ENCODE measurements around the gene SELENOF.
"Not testable (repeated sequence)": the region's sequence is repeated elsewhere in the genome, so short reads cannot be mapped to it uniquely, and the experiment has no call there.

DNA sequence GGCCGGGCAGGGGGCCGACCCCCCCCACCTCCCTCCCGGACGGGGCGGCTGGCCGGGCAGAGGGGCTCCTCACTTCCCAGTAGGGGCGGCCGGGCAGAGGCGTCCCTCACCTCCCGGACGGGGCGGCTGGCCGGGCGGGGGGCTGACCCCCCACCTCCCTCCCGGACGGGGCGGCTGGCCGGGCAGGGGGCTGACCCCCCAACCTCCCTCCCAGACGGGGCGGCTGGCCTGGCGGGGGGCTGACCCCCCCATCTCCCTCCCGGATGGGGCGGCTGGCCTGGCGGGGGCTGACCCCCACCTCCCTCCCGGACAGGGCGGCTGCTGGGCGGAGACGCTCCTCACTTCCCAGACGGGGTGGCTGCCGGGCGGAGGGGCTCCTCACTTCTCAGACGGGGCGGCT is 14.5 kb downstream of the SELENOF start:
- TF ChIP-seq, protein P1, sequence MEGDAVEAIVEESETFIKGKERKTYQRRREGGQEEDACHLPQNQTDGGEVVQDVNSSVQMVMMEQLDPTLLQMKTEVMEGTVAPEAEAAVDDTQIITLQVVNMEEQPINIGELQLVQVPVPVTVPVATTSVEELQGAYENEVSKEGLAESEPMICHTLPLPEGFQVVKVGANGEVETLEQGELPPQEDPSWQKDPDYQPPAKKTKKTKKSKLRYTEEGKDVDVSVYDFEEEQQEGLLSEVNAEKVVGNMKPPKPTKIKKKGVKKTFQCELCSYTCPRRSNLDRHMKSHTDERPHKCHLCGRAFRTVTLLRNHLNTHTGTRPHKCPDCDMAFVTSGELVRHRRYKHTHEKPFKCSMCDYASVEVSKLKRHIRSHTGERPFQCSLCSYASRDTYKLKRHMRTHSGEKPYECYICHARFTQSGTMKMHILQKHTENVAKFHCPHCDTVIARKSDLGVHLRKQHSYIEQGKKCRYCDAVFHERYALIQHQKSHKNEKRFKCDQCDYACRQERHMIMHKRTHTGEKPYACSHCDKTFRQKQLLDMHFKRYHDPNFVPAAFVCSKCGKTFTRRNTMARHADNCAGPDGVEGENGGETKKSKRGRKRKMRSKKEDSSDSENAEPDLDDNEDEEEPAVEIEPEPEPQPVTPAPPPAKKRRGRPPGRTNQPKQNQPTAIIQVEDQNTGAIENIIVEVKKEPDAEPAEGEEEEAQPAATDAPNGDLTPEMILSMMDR (conservative IDR thresholded peaks at IDR 0.05 in 1 of 2, IDR thresholded peaks at IDR 0.05 in 1 of 2; ENCODE audit: extremely low read depth in 1 of 2, insufficient read depth in 1 of 2, low read depth in 1 of 2, low read length in 2 of 2): not testable (repeated sequence)
- not testable (repeated sequence) for TF ChIP-seq EZH2 (IDR thresholded peaks at IDR 0.05; ENCODE audit: borderline replicate concordance, low read length)
